Measurements from ENCODE around the gene TGFBR1. TPM values are rescaled to one million over a fixed set of nuclear protein-coding genes. Genes with fewer than 3 reads are reported as not detected.

The TGFBR1 gene
- total RNA-seq, 2 donors from 2014 or later = 10.5 to 18.7 TPM

- Histone ChIP-seq H3K36me3 (replicated peaks in 1 of 2; ENCODE audit: insufficient read depth in 1 of 2, low read depth in 2 of 2) (no peaks in the 10 kb centered on the region), H3K27me3 (no peaks in the 10 kb centered on the region), H3K4me1 (no peaks in the 10 kb centered on the region), H3K9me3 (no peaks in the 10 kb centered on the region), H3K4me3 (no peak overlapping the region), H3K27ac (no peak overlapping the region)
- DNase-seq (no peak), ATAC-seq (no peak)
- intact Hi-C loops (cut with DNase I) = no loop called here
- no peak for TF ChIP-seq CTCF (IDR thresholded peaks at IDR 0.05)
- TF ChIP-seq POLR2A (IDR thresholded peaks at IDR 0.05) = no peak
- WGBS, 2 donors = 85 to 100% methylated on average over 1 of the region's 1 CpG
Measured at GRCh38 chr9:99121604-99122003, 16.7 kb downstream of the TGFBR1 start.

DNA sequence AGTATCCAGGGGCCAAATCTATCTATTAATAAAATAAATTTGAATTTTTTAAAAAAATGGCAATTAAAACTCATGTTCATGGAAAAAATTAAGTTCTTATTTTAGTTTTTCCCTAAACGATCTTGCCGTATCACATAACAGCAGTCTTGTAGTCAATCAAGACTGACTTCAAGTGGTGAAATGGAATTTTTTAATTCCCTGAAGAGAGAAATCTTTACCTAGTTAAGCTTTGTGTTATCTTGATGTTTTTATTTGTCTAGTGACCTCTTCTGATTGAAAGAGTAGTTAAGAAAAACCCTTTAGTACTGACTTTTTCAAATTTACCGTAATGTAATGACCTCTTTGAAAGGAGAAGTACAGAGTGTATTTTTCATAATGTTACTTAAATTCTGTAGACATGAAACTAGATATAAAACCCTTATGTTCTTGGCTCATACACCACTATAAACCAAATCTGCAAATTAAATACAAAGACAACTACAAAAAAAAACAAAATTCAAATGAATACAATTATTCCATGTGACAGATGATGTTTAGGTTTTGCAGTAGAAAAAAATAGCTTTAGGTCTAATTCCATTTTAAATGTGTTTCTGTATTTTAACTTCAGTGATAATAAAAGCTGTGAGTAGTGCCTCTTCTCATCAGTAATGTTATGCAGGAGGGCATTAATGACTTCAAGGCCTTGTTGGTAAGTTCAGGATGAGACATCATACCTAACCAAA lies 19.8 kb downstream of the TGFBR1 start:
- 89 to 96% methylated on average over 3 of the region's 3 CpGs for WGBS, 2 donors
- H3K36me3 ChIP-seq (replicated peaks in 1 of 2; ENCODE audit: insufficient read depth in 1 of 2, low read depth in 2 of 2) = no peaks in the 10 kb centered on the region
- no peaks in the 10 kb centered on the region for H3K27me3 ChIP-seq
- H3K9me3 ChIP-seq = no peaks in the 10 kb centered on the region
- DNase-seq (no peak), ATAC-seq (no peak)
- H3K4me1 ChIP-seq = peaks cover 7% of the 10 kb centered on the region
- intact Hi-C loops (cut with DNase I) = no loop called here
- H3K4me3 ChIP-seq = no peak overlapping the region
- TF ChIP-seq POLR2A (IDR thresholded peaks at IDR 0.05) = no peak
- TF ChIP-seq CTCF (IDR thresholded peaks at IDR 0.05) = no peak
- H3K27ac ChIP-seq = no peak overlapping the region

GRCh38 chr9:99125446-99125845 lies 20.5 kb downstream of the TGFBR1 start:
- 64 to 77% methylated on average over 1 of the region's 1 CpG for WGBS, 2 donors
- Histone ChIP-seq H3K27me3 (no peaks in the 10 kb centered on the region), H3K4me3 (no peak overlapping the region), H3K36me3 (replicated peaks in 1 of 2; ENCODE audit: insufficient read depth in 1 of 2, low read depth in 2 of 2) (no peaks in the 10 kb centered on the region), H3K27ac (no peak overlapping the region), H3K4me1 (peaks cover 7% of the 10 kb centered on the region), H3K9me3 (no peaks in the 10 kb centered on the region)
- ATAC-seq (no peak), DNase-seq (no peak)
- intact Hi-C loops (cut with DNase I) = no loop called here
- no peak for TF ChIP-seq POLR2A (IDR thresholded peaks at IDR 0.05)
- TF ChIP-seq CTCF (IDR thresholded peaks at IDR 0.05) = no peak

- 90 to 97% methylated on average over 2 of the region's 2 CpGs for WGBS, 2 donors
- no peak for TF ChIP-seq CTCF (IDR thresholded peaks at IDR 0.05)
- no peak for TF ChIP-seq POLR2A (IDR thresholded peaks at IDR 0.05)
- no peak overlapping the region for H3K4me3 ChIP-seq
- ATAC-seq = no peak
- DNase-seq = no peak
- H3K27ac ChIP-seq = no peak overlapping the region
- intact Hi-C loops (cut with DNase I) = no loop called here
- no peaks in the 10 kb centered on the region for H3K27me3 ChIP-seq
- peaks cover 7% of the 10 kb centered on the region for H3K4me1 ChIP-seq
- no peaks in the 10 kb centered on the region for H3K9me3 ChIP-seq
- H3K36me3 ChIP-seq (replicated peaks in 1 of 2; ENCODE audit: insufficient read depth in 1 of 2, low read depth in 2 of 2) = no peaks in the 10 kb centered on the region
Measured at GRCh38 chr9:99126312-99126711, 21.4 kb downstream of the TGFBR1 start.

Measured in body of pancreas (tissue), 4 donors.